HFFc6 (cell line): ENCODE data around the gene KLHL22. TPM values are rescaled to one million over a fixed set of nuclear protein-coding genes. Genes with fewer than 3 reads are reported as not detected.

Experiments used
- DNase-seq: peaks from one replicate; pipeline ENCODE4 v3.0.0-alpha.2; 2018
- H3K27ac Mint-ChIP-seq: 2 replicates; pipeline ENCODE4 v1.8.0; 2020; ENCODE audit warnings: mild to moderate bottlenecking, mixed read lengths
- H3K27me3 Mint-ChIP-seq: 2 replicates; pipeline ENCODE4 v1.8.0; 2021; ENCODE audit warnings: mild to moderate bottlenecking, moderate library complexity, mixed read lengths; ENCODE audit not compliant: insufficient read depth
- H3K36me3 Mint-ChIP-seq: 2 replicates; pipeline ENCODE4 v1.8.0; 2021; ENCODE audit warnings: low read depth, mixed read lengths
- H3K4me1 Mint-ChIP-seq: 2 replicates; pipeline ENCODE4 v1.8.0; 2020; ENCODE audit warnings: low read depth, mixed read lengths
- H3K4me3 Mint-ChIP-seq: 2 replicates; pipeline ENCODE4 v1.8.0; 2020; ENCODE audit warnings: mild to moderate bottlenecking, moderate library complexity, mixed read lengths
- H3K9me3 Mint-ChIP-seq: 2 replicates; pipeline ENCODE4 v1.8.0; 2020; ENCODE audit warnings: mild to moderate bottlenecking, mixed read lengths
- total RNA-seq, 6 experiments: library from RNA; stranded (reverse); fragmentation: NEBNext Ultra II Directional; extraction: Animal tissue kit (Norgen Biotek cat#: 25700); gene quantifications; 2 replicates in 1 of 6; 3 replicates in 5 of 6; pipeline ENCODE4 v1.2.3, GENCODE V29; 2021
- TF ChIP-seq, protein P1 (sequence below): fragments of 200-600 bp; sonication (generic); IDR thresholded peaks from 2 replicates; pipeline ENCODE4 v1.5.0; 2021; ENCODE audit warnings: antibody characterized with exemption, mild to moderate bottlenecking

The KLHL22 gene
- total RNA-seq, 6 experiments from 2014 or later, result 19.2 to 25.5 (median 21.6) TPM

DNA sequence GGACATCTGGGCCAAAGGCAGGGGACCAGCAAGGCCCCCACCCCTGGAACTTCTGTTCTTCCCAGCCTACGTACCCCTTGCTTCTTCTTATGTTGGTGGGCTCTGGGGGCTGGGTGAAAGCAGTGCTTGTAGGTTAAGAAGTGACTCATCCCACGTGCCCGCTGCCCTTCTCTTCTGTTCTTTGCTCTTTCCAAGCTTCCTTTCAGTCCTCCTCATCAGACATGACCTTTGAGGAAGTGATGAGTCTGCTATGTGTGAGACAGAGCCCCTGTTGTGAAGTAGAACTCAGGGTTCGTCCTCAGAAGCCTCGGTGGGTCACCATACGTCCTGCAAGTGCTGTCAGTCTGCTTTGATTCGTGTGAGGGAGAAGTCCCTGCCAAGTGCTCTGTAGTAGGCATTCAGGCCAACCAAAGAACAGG is 24.5 kb upstream of the KLHL22 start:
- Mint-ChIP-seq H3K27ac (peak overlapping the region; percentile 94), H3K36me3 (peaks cover 48% of the 10 kb centered on the region), H3K4me1 (peaks cover 77% of the 10 kb centered on the region), H3K4me3 (peak overlapping the region; percentile 56), H3K27me3 (no peaks in the 10 kb centered on the region), H3K9me3 (no peaks in the 10 kb centered on the region)
- TF ChIP-seq, protein P1, sequence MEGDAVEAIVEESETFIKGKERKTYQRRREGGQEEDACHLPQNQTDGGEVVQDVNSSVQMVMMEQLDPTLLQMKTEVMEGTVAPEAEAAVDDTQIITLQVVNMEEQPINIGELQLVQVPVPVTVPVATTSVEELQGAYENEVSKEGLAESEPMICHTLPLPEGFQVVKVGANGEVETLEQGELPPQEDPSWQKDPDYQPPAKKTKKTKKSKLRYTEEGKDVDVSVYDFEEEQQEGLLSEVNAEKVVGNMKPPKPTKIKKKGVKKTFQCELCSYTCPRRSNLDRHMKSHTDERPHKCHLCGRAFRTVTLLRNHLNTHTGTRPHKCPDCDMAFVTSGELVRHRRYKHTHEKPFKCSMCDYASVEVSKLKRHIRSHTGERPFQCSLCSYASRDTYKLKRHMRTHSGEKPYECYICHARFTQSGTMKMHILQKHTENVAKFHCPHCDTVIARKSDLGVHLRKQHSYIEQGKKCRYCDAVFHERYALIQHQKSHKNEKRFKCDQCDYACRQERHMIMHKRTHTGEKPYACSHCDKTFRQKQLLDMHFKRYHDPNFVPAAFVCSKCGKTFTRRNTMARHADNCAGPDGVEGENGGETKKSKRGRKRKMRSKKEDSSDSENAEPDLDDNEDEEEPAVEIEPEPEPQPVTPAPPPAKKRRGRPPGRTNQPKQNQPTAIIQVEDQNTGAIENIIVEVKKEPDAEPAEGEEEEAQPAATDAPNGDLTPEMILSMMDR, result no peak
- DNase-seq, result peak; percentile 57

DNA sequence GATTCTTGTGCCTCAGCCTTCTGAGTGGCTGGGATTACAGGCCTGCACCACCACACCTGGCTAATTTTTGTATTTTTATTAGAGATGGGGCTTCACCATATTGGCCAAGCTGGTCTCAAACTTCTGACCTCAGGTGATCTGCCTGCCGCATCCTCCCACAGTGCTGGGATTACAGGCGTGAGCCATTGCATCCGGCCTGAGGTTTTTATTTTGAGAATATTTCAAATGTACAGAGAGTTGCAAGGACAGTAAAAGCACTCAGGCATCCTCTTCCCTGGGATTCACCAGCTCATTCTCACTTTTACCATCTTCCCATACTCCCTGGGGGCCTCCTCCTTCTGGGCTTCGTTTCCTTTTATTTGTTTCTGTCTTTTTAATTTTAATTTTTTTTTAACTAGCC is 24.0 kb upstream of the KLHL22 start:
- H3K4me3 Mint-ChIP-seq, result no peak overlapping the region
- H3K27ac Mint-ChIP-seq, result peak overlapping the region; percentile 94

DNA sequence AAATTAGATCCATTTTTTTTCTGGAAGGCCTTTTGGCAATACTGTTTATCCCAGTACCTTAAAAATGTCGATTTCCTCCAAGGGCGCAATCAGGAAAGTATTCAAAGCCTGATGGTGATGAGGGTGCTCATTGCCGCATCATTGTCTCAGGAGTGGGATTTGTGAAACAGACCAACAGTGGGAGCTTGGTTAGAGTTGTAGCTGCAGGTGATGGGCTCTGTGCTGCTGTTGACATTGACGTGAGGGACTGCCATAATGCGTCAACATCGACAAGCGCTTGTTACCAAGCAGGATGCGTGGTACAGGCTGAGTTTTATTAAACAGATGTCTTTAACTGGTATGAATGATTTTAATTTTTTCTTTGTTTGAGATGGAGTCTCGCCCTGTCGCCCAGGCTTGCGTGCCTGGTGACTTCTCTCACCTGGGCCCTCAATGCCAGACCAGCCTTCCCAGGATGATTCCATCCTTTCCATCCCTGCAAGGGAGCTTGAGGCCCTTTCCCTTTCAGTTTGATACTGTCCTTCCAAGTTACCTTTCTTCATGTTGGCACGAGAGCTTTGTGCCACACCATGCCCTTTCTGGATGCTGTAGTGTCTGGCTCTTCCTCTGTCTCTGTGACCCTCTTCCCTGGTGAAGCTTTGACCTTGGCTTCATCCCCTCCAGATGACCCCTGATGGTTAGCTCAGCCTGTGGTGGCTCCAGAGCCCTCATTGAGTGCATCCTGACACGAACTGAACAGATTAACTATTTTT is 22.4 kb upstream of the KLHL22 start:
- DNase-seq, result no peak
- Mint-ChIP-seq H3K27ac (peak overlapping the region; percentile 57), H3K27me3 (no peaks in the 10 kb centered on the region; the same call in none of the 2 replicates), H3K36me3 (peaks cover 37% of the 10 kb centered on the region), H3K4me3 (no peak overlapping the region), H3K4me1 (peaks cover 73% of the 10 kb centered on the region), H3K9me3 (no peaks in the 10 kb centered on the region)
- TF ChIP-seq, protein P1, result no peak

More for the DNA sequence above, 24.0 kb upstream of the KLHL22 start:
- H3K9me3 Mint-ChIP-seq, result no peaks in the 10 kb centered on the region
- H3K36me3 Mint-ChIP-seq, result peaks cover 49% of the 10 kb centered on the region
- TF ChIP-seq, protein P1, result no peak
- no peak for DNase-seq
- H3K27me3 Mint-ChIP-seq, result no peaks in the 10 kb centered on the region; the same call in none of the 2 replicates
- peaks cover 77% of the 10 kb centered on the region for H3K4me1 Mint-ChIP-seq

DNA sequence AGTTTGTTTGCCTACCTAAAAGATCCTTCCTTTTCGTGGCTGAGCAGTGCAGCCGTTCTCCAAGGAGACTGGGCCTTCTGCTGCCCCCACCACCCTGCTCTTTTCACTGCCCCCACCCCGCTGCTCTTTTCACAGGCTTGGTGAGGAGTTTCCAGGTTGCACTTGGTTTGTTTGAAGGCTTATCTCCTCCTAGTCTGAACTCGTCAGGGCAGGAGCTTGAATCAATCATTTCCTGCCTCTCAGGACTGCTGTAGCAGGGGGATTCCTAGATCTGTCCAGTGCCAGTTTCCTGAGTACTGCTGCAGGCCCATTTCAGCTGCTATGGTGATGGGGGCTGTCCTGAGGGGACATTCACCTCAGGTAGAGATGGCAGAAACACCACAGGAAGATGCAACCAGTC is 21.8 kb upstream of the KLHL22 start:
- peaks cover 33% of the 10 kb centered on the region for H3K36me3 Mint-ChIP-seq
- no peak for DNase-seq
- H3K27me3 Mint-ChIP-seq, result no peaks in the 10 kb centered on the region; the same call in none of the 2 replicates
- H3K4me3 Mint-ChIP-seq, result no peak overlapping the region; the same call in 1 of the 2 replicates
- H3K4me1 Mint-ChIP-seq, result peaks cover 68% of the 10 kb centered on the region
- TF ChIP-seq, protein P1, result no peak
- H3K27ac Mint-ChIP-seq, result peak overlapping the region; percentile 57
- H3K9me3 Mint-ChIP-seq, result no peaks in the 10 kb centered on the region

DNA sequence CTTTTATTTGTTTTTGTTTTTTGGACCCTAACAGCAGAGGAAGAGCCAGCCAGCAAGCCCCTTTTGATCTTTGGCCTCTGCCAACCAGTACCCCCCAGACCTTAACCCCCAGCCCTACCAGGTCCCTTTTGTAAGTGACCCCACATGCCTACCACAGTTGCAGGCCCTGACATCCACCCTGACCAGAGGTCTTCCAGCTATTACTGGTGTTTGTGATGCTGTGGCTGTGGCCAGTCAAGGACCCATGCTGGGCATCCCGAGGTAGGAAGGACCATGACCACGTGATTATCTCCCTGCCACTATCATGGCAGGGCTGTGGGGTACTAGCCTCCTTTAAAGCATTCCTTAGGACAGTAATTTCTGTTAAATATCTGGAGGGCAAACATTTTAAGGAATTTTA is 20.8 kb upstream of the KLHL22 start:
- peaks cover 34% of the 10 kb centered on the region for H3K36me3 Mint-ChIP-seq
- TF ChIP-seq, protein P1, result no peak
- peak overlapping the region; percentile 52; the same call in 1 of the 2 replicates for H3K27ac Mint-ChIP-seq
- DNase-seq, result no peak
- no peaks in the 10 kb centered on the region; the same call in none of the 2 replicates for H3K27me3 Mint-ChIP-seq
- no peaks in the 10 kb centered on the region for H3K9me3 Mint-ChIP-seq
- H3K4me3 Mint-ChIP-seq, result no peak overlapping the region
- peaks cover 72% of the 10 kb centered on the region for H3K4me1 Mint-ChIP-seq
